ENCODE data around the gene CHCHD6. TPM values are rescaled to one million over a fixed set of nuclear protein-coding genes. Genes with fewer than 3 reads are reported as not detected.

Gene CHCHD6
- total RNA-seq, 1 donor from 2014 or later: 12.6 TPM

- DNase-seq (ENCODE audit: low read depth): no peak
Measured at GRCh38 chr3:126826693-126827092, 122.7 kb downstream of the CHCHD6 start.

GRCh38 chr3:126827121-126827520 is 123.1 kb downstream of the CHCHD6 start:
- no peak for DNase-seq (ENCODE audit: low read depth)

- no peak for DNase-seq (ENCODE audit: low read depth)
Measured at GRCh38 chr3:126828306-126828705, 124.3 kb downstream of the CHCHD6 start.

- no peak for DNase-seq (ENCODE audit: low read depth)
Measured at GRCh38 chr3:126832933-126833332, 128.9 kb downstream of the CHCHD6 start.

GRCh38 chr3:126834596-126835471 is 130.8 kb downstream of the CHCHD6 start:
- peak; percentile 60 for DNase-seq (ENCODE audit: low read depth)

GRCh38 chr3:126835472-126836219 is 131.6 kb downstream of the CHCHD6 start:
- peak; percentile 59 for DNase-seq (ENCODE audit: low read depth)

GRCh38 chr3:126836220-126836860 is 132.3 kb downstream of the CHCHD6 start:
- no peak for DNase-seq (ENCODE audit: low read depth)

- no peak for DNase-seq (ENCODE audit: low read depth)
Measured at GRCh38 chr3:126837773-126838172, 133.7 kb downstream of the CHCHD6 start.

- DNase-seq (ENCODE audit: low read depth): peak; percentile 9
Measured at GRCh38 chr3:126845920-126846715, 142.1 kb downstream of the CHCHD6 start.

GRCh38 chr3:126847061-126847460 is 143.0 kb downstream of the CHCHD6 start:
- peak; percentile 15 for DNase-seq (ENCODE audit: low read depth)

GRCh38 chr3:126848991-126849390 is 145.0 kb downstream of the CHCHD6 start:
- DNase-seq (ENCODE audit: low read depth): no peak

GRCh38 chr3:126849768-126850167 is 145.7 kb downstream of the CHCHD6 start:
- DNase-seq (ENCODE audit: low read depth): no peak

- DNase-seq (ENCODE audit: low read depth): peak; percentile 92
Measured at GRCh38 chr3:126850370-126851085, 146.5 kb downstream of the CHCHD6 start.

- no peak for DNase-seq (ENCODE audit: low read depth)
Measured at GRCh38 chr3:126851382-126851781, 147.3 kb downstream of the CHCHD6 start.

- DNase-seq (ENCODE audit: low read depth): no peak
Measured at GRCh38 chr3:126851934-126852333, 147.9 kb downstream of the CHCHD6 start.

GRCh38 chr3:126852511-126852910 is 148.5 kb downstream of the CHCHD6 start:
- no peak for DNase-seq (ENCODE audit: low read depth)

- DNase-seq (ENCODE audit: low read depth): no peak
Measured at GRCh38 chr3:126854666-126855065, 150.6 kb downstream of the CHCHD6 start.

GRCh38 chr3:126855374-126855773 is 151.3 kb downstream of the CHCHD6 start:
- no peak for DNase-seq (ENCODE audit: low read depth)

GRCh38 chr3:126857928-126858327 is 153.9 kb downstream of the CHCHD6 start:
- DNase-seq (ENCODE audit: low read depth): no peak

GRCh38 chr3:126858401-126858800 is 154.4 kb downstream of the CHCHD6 start:
- no peak for DNase-seq (ENCODE audit: low read depth)

- peak; percentile 97 for DNase-seq (ENCODE audit: low read depth)
Measured at GRCh38 chr3:126858887-126859286, 154.8 kb downstream of the CHCHD6 start.
